Calu3 (cell line): ENCODE results near the gene ZNF804B. TPM values are rescaled to one million over a fixed set of nuclear protein-coding genes. Genes with fewer than 3 reads are reported as not detected.

Experiments used
- BruUV-seq: library from RNA; stranded (reverse); fragments of 400-500 nt; replicated peaks from 2 replicates; lab custom pipeline; 2021; lab: Mats Ljungman, UMichigan
- CTCF ChIA-PET: fragments of 300-600 bp; sonication (Branson Sonifier 250); formaldehyde crosslinking; loops from one replicate; lab custom pipeline; 2022; ENCODE audit warnings: antibody characterized with exemption; lab: Charles Lee
- DNase-seq: peaks from one replicate; pipeline ENCODE4 v3.0.0; 2022
- H3K27ac Mint-ChIP-seq: one replicate; pipeline ENCODE4 v1.8.0; 2022; ENCODE audit warnings: mixed read lengths; ENCODE audit not compliant: unreplicated experiment
- H3K27me3 Mint-ChIP-seq: one replicate; pipeline ENCODE4 v1.8.0; 2022; ENCODE audit warnings: mixed read lengths; ENCODE audit not compliant: unreplicated experiment
- H3K36me3 Mint-ChIP-seq: one replicate; pipeline ENCODE4 v1.8.0; 2022; ENCODE audit warnings: mild to moderate bottlenecking, moderate library complexity, mixed read lengths; ENCODE audit not compliant: insufficient read depth, unreplicated experiment
- H3K4me1 Mint-ChIP-seq: one replicate; pipeline ENCODE4 v1.8.0; 2022; ENCODE audit warnings: mild to moderate bottlenecking, low read depth, mixed read lengths; ENCODE audit not compliant: unreplicated experiment
- H3K4me3 Mint-ChIP-seq: one replicate; pipeline ENCODE4 v1.8.0; 2022; ENCODE audit warnings: mild to moderate bottlenecking, low read depth, moderate library complexity, mixed read lengths; ENCODE audit not compliant: unreplicated experiment
- H3K9me3 Mint-ChIP-seq: one replicate; pipeline ENCODE4 v1.8.0; 2022; ENCODE audit warnings: low read depth, mixed read lengths; ENCODE audit not compliant: unreplicated experiment
- CTCF ChIP-seq: fragments of 200-600 bp; IDR thresholded peaks from one replicate; pipeline ENCODE4 v1.8.0; 2022; ENCODE audit warnings: antibody characterized with exemption; ENCODE audit not compliant: unreplicated experiment
- intact Hi-C: fragments of 100-400 bp; cut with micrococcal nuclease; formaldehyde crosslinking; loops from one replicate; pipeline ENCODE4 v1.10.0; 2022; ENCODE audit not compliant: unreplicated experiment
- total RNA-seq: library from RNA; stranded (reverse); gene quantifications from 2 replicates; pipeline ENCODE4 v1.2.3, GENCODE V29; 2022

Gene ZNF804B
- total RNA-seq, 1 experiment from 2014 or later, result not detected

GRCh38 chr7:89091550-89091949 is 332.1 kb downstream of the ZNF804B start:
- Mint-ChIP-seq H3K27ac (no peak overlapping the region), H3K4me3 (no peak overlapping the region), H3K4me1 (no peaks in the 10 kb centered on the region), H3K27me3 (no peaks in the 10 kb centered on the region), H3K9me3 (no peaks in the 10 kb centered on the region), H3K36me3 (no peaks in the 10 kb centered on the region)
- CTCF ChIA-PET, result no interaction called here
- no peak for TF ChIP-seq CTCF
- no peak for DNase-seq
- intact Hi-C loops, result no loop called here
- no TSS peak for BruUV-seq

GRCh38 chr7:89094269-89094668 is 334.8 kb downstream of the ZNF804B start:
- Mint-ChIP-seq H3K36me3 (no peaks in the 10 kb centered on the region), H3K27me3 (no peaks in the 10 kb centered on the region), H3K4me3 (no peak overlapping the region), H3K27ac (no peak overlapping the region), H3K9me3 (no peaks in the 10 kb centered on the region), H3K4me1 (no peaks in the 10 kb centered on the region)
- CTCF ChIA-PET, result no interaction called here
- no TSS peak for BruUV-seq
- no peak for DNase-seq
- intact Hi-C loops, result no loop called here
- TF ChIP-seq CTCF, result no peak

GRCh38 chr7:89103564-89103963 is 344.1 kb downstream of the ZNF804B start:
- Mint-ChIP-seq H3K27ac (no peak overlapping the region), H3K4me1 (no peaks in the 10 kb centered on the region), H3K27me3 (no peaks in the 10 kb centered on the region), H3K4me3 (no peak overlapping the region), H3K9me3 (no peaks in the 10 kb centered on the region), H3K36me3 (no peaks in the 10 kb centered on the region)
- BruUV-seq, result no TSS peak
- TF ChIP-seq CTCF, result no peak
- DNase-seq, result no peak
- intact Hi-C loops, result no loop called here
- CTCF ChIA-PET, result no interaction called here

GRCh38 chr7:89104748-89105685 is 345.5 kb downstream of the ZNF804B start:
- H3K27ac Mint-ChIP-seq, result no peak overlapping the region
- H3K27me3 Mint-ChIP-seq, result no peaks in the 10 kb centered on the region
- CTCF ChIA-PET, result no interaction called here
- H3K9me3 Mint-ChIP-seq, result no peaks in the 10 kb centered on the region
- H3K36me3 Mint-ChIP-seq, result no peaks in the 10 kb centered on the region
- BruUV-seq, result no TSS peak
- TF ChIP-seq CTCF, result no peak
- intact Hi-C loops, result no loop called here
- no peaks in the 10 kb centered on the region for H3K4me1 Mint-ChIP-seq
- no peak overlapping the region for H3K4me3 Mint-ChIP-seq
- no peak for DNase-seq
